Measurements from ENCODE around the gene TMED7. TPM values are rescaled to one million over a fixed set of nuclear protein-coding genes. Genes with fewer than 3 reads are reported as not detected.

The TMED7 gene
- total RNA-seq, 1 experiment from 2014 or later: 70.7 TPM

- no peaks in the 10 kb centered on the region; the same call in 1 of the 2 replicates for H3F3A ChIP-seq (ENCODE audit: insufficient read depth, low read depth)
- POLR2A ChIA-PET (ENCODE audit: unreplicated experiment): no interaction called here
- H3K4me3 ChIP-seq: no peak overlapping the region
- no peaks in the 10 kb centered on the region for H3K9me2 ChIP-seq (ENCODE audit: insufficient read depth)
- H3K36me3 ChIP-seq (ENCODE audit: low read depth): 0 out of 2 replicates have a peak, but pooled peaks cover 18% of the 10 kb centered on the region
- H3K4me2 ChIP-seq: no peak overlapping the region
- H2AFZ ChIP-seq: no peak overlapping the region
- H3K27me3 ChIP-seq (ENCODE audit: insufficient read depth, low read depth): no peaks in the 10 kb centered on the region
- intact Hi-C loops (cut with micrococcal nuclease; ENCODE audit: unreplicated experiment): no loop called here
- TF ChIP-seq EZH2 (IDR thresholded peaks at IDR 0.05; ENCODE audit: low read depth): no peak
- TF ChIP-seq CTCF (conservative IDR thresholded peaks at IDR 0.05): no peak
- no peaks in the 10 kb centered on the region for H3K4me1 ChIP-seq (replicated peaks; ENCODE audit: insufficient read depth)
- BruUV-seq (replicated peaks): no TSS peak
- H4K20me1 ChIP-seq (ENCODE audit: insufficient read depth): peaks cover 7% of the 10 kb centered on the region
- CTCF ChIA-PET: no interaction called here
- no peaks in the 10 kb centered on the region for H3K9me3 ChIP-seq (ENCODE audit: insufficient read depth, low read depth)
- H3K79me2 ChIP-seq (ENCODE audit: low read depth): no peaks in the 10 kb centered on the region
- no peak for DNase-seq
- no peak overlapping the region for H3K27ac ChIP-seq
Measured at GRCh38 chr5:115605436-115605835, 20.4 kb downstream of the TMED7 start.

GRCh38 chr5:115602591-115603125, 23.2 kb downstream of the TMED7 start:
- Histone ChIP-seq H2AFZ (no peak overlapping the region), H3K27me3 (ENCODE audit: insufficient read depth, low read depth) (no peaks in the 10 kb centered on the region), H3K27ac (no peak overlapping the region), H3K36me3 (ENCODE audit: low read depth) (0 out of 2 replicates have a peak, but pooled peaks cover 7% of the 10 kb centered on the region), H3K4me3 (no peak overlapping the region), H3K79me2 (ENCODE audit: low read depth) (no peaks in the 10 kb centered on the region), H3K9me2 (ENCODE audit: insufficient read depth) (no peaks in the 10 kb centered on the region), H4K20me1 (ENCODE audit: insufficient read depth) (peaks cover 5% of the 10 kb centered on the region), H3F3A (ENCODE audit: insufficient read depth, low read depth) (no peaks in the 10 kb centered on the region; the same call in 1 of the 2 replicates), H3K4me1 (replicated peaks; ENCODE audit: insufficient read depth) (no peaks in the 10 kb centered on the region), H3K9me3 (ENCODE audit: insufficient read depth, low read depth) (no peaks in the 10 kb centered on the region), H3K4me2 (no peak overlapping the region)
- no TSS peak for BruUV-seq (replicated peaks)
- intact Hi-C loops (cut with micrococcal nuclease; ENCODE audit: unreplicated experiment): no loop called here
- no peak for TF ChIP-seq CTCF (conservative IDR thresholded peaks at IDR 0.05)
- ChIA-PET CTCF (no interaction called here), POLR2A (ENCODE audit: unreplicated experiment) (no interaction called here)
- no peak for DNase-seq

GRCh38 chr5:115601701-115602590, 23.9 kb downstream of the TMED7 start, which contains the start of gene TICAM2:
Gene TICAM2 (minus strand): TSS chr5:115602479. CDS start chr5:115581256, 21,223 bp downstream.
- Histone ChIP-seq H3K79me2 (ENCODE audit: low read depth) (no peaks in the 10 kb centered on the region), H3K4me2 (peak within 1 kb of the TSS; percentile 55), H2AFZ (no peak within 1 kb of the TSS), H3K9me3 (ENCODE audit: insufficient read depth, low read depth) (no peaks in the 10 kb centered on the region), H3K27ac (no peak within 1 kb of the TSS), H3K9me2 (ENCODE audit: insufficient read depth) (no peaks in the 10 kb centered on the region), H3F3A (ENCODE audit: insufficient read depth, low read depth) (no peaks in the 10 kb centered on the region; the same call in 1 of the 2 replicates), H3K36me3 (ENCODE audit: low read depth) (0 out of 2 replicates have a peak, but pooled peaks cover 7% of the 10 kb centered on the region), H4K20me1 (ENCODE audit: insufficient read depth) (peaks cover 5% of the 10 kb centered on the region; the same call in 1 of the 2 replicates), H3K4me1 (replicated peaks; ENCODE audit: insufficient read depth) (no peaks in the 10 kb centered on the region), H3K4me3 (peak within 1 kb of the TSS; percentile 29; the same call in 1 of the 2 replicates), H3K27me3 (ENCODE audit: insufficient read depth, low read depth) (no peaks in the 10 kb centered on the region)
- intact Hi-C loops (cut with micrococcal nuclease; ENCODE audit: unreplicated experiment): no loop called here
- DNase-seq: peak in 1 of 2 experiments; percentile 19
- no peak for TF ChIP-seq CTCF (conservative IDR thresholded peaks at IDR 0.05)
- TF ChIP-seq EZH2 (IDR thresholded peaks at IDR 0.05; ENCODE audit: low read depth): no peak
- ChIA-PET POLR2A (ENCODE audit: unreplicated experiment) (no interaction called here), CTCF (no interaction called here)
- BruUV-seq (replicated peaks): no TSS peak
